GM10248 (cell line): ENCODE data around the gene BCAR3.
"Not testable (repeated sequence)": the region's sequence is repeated elsewhere in the genome, so short reads cannot be mapped to it uniquely, and the experiment has no call there.

Experiments
- CTCF ChIA-PET: fragments of 300-600 bp; sonication (Branson Sonifier 250); formaldehyde crosslinking; extraction: SDS; loops from one replicate; lab custom pipeline; 2021; ENCODE audit warnings: antibody characterized with exemption; lab: Yijun Ruan, JAX
- POLR2A ChIA-PET: fragments of 350-650 bp; sonication (Branson Sonifier 250); formaldehyde crosslinking; extraction: SDS; loops from one replicate; lab custom pipeline; 2020; ENCODE audit warnings: antibody characterized with exemption; lab: Yijun Ruan, JAX
- DNase-seq: peaks from one replicate; pipeline ENCODE4 v3.0.0; 2012; ENCODE audit errors: extremely low spot score
- TF ChIP-seq, protein P1 (sequence below): IDR thresholded peaks from 2 replicates; pipeline ENCODE4 v1.5.1; 2012; ENCODE audit warnings: mild to moderate bottlenecking, low read depth; ENCODE audit errors: extremely low read depth, missing control alignments, control extremely low read depth

BCAR3 gene

GRCh38 chr1:93559695-93560094, 121.9 kb downstream of the BCAR3 start:
- TF ChIP-seq, protein P1, sequence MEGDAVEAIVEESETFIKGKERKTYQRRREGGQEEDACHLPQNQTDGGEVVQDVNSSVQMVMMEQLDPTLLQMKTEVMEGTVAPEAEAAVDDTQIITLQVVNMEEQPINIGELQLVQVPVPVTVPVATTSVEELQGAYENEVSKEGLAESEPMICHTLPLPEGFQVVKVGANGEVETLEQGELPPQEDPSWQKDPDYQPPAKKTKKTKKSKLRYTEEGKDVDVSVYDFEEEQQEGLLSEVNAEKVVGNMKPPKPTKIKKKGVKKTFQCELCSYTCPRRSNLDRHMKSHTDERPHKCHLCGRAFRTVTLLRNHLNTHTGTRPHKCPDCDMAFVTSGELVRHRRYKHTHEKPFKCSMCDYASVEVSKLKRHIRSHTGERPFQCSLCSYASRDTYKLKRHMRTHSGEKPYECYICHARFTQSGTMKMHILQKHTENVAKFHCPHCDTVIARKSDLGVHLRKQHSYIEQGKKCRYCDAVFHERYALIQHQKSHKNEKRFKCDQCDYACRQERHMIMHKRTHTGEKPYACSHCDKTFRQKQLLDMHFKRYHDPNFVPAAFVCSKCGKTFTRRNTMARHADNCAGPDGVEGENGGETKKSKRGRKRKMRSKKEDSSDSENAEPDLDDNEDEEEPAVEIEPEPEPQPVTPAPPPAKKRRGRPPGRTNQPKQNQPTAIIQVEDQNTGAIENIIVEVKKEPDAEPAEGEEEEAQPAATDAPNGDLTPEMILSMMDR: no peak
- ChIA-PET POLR2A (no interaction called here), CTCF (no interaction called here)
- DNase-seq: no peak

- ChIA-PET POLR2A (no interaction called here), CTCF (no interaction called here)
- DNase-seq: no peak
- TF ChIP-seq, protein P1: no peak
These were observed 122.6 kb downstream of the BCAR3 start for GRCh38 chr1:93559045-93559444.

GRCh38 chr1:93556291-93556690, 125.3 kb downstream of the BCAR3 start:
- ChIA-PET POLR2A (no interaction called here), CTCF (interaction anchor here (1.5 kb wide), 1 partner anchor 17 kb away, joined by 3 read pairs; no protein-coding TSS in a partner anchor)
- TF ChIP-seq, protein P1: no peak
- no peak for DNase-seq

DNA sequence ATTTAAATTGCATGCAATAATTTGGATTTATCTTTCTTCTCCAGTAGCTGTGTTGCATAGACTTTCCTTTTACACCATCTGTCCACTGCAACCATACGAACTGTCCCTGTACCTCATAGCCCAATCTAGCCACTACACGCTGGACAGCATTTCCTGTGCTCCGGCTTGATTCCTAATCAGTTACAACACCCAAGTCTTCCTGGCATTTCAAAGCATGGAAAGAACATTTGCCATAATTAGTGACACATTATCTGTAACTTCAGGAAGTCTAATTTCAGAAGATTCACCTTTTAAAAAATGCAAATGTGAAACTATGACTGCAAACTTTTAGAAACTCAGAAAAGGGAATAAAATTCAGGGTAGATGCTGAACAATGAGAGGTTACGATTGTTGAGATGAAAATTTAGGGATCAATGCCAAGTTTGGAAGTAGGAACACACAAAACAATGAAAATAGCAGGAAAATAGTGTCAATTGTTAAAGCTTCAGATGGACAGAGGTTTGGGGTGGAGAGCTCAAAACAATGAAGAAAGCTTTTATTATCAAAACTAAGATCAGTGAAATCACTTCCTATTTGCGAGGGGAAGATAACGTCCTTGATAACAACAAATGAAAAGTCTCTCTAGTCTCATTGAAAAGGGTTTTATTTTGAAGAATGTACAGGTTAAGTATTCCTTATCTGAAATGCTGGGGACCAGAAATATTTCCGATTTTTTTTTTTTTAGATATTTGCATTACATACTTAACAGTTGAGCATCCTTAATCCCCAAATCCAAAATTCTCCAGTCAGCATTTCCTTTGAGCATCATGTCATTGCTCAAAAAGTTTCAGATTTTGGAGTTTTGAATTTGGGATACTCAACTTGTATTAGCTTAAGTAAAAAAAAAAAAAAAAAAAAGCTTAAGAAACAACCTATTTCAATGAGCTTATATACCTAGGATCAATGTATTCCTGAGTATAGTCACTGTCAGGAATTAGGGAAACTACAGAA, 126.5 kb downstream of the BCAR3 start:
- TF ChIP-seq, protein P1: no peak
- CTCF ChIA-PET: interaction anchor here (1.1 kb wide), 1 partner anchor 13 kb away, joined by 4 read pairs; no protein-coding TSS in a partner anchor
- POLR2A ChIA-PET: no interaction called here
- no peak for DNase-seq

GRCh38 chr1:93553886-93554490, 127.6 kb downstream of the BCAR3 start:
- DNase-seq, CTCF ChIA-PET, POLR2A ChIA-PET: not testable (repeated sequence)

- ChIA-PET CTCF (interaction anchor here (1.4 kb wide), 1 partner anchor 14 kb away, joined by 3 read pairs; no protein-coding TSS in a partner anchor), POLR2A (no interaction called here)
- no peak for DNase-seq
- TF ChIP-seq, protein P1: no peak
These were observed 128.7 kb downstream of the BCAR3 start for GRCh38 chr1:93552741-93553455.
